Neural cell (in vitro differentiated cells): Measurements from ENCODE around the gene MYOCOS. TPM values are rescaled to one million over a fixed set of nuclear protein-coding genes. Genes with fewer than 3 reads are reported as not detected.

ENCODE experiments used
- H2AFZ ChIP-seq: fragments of 200-600, 300-800 bp; sonication (generic), shearing (Covaris generic); 2 replicates; pipeline ENCODE4 v1.6.0; 2014; ENCODE audit warnings: low read depth, mild to moderate bottlenecking, antibody characterized with exemption, low read length, moderate library complexity
- H3F3A ChIP-seq: fragments of 200-600 bp; shearing (Covaris generic); 2 replicates; pipeline ENCODE4 v1.6.1; 2016; ENCODE audit warnings: mild to moderate bottlenecking, moderate library complexity, mixed read lengths, antibody characterized with exemption, low read length; ENCODE audit not compliant: insufficient read depth, poor library complexity, severe bottlenecking
- H3K27ac ChIP-seq: fragments of 200-600, 300-800 bp; sonication (generic), shearing (Covaris generic); 2 replicates; pipeline ENCODE4 v1.5.1; 2014; ENCODE audit warnings: mild to moderate bottlenecking, low read length, moderate library complexity
- H3K27me3 ChIP-seq: fragments of 300-800, 200-600 bp; sonication (generic), shearing (Covaris generic); 2 replicates; pipeline ENCODE4 v1.6.0; 2014; ENCODE audit warnings: mild to moderate bottlenecking, low read depth, low read length, moderate library complexity; ENCODE audit not compliant: insufficient read depth
- H3K36me3 ChIP-seq: fragments of 300-800, 200-600 bp; sonication (generic), shearing (Covaris generic); 2 replicates; pipeline ENCODE4 v1.5.1; 2014; ENCODE audit warnings: mild to moderate bottlenecking, antibody characterized with exemption, low read length, moderate library complexity; ENCODE audit not compliant: insufficient read depth
- H3K4me2 ChIP-seq: fragments of 300-800, 200-600 bp; sonication (generic), shearing (Covaris generic); 2 replicates; pipeline ENCODE4 v1.6.0; 2014; ENCODE audit warnings: mild to moderate bottlenecking, low read length
- H3K4me3 ChIP-seq: fragments of 300-800, 200-600 bp; sonication (generic), shearing (Covaris generic); 2 replicates; pipeline ENCODE4 v1.5.1; 2014; ENCODE audit warnings: mild to moderate bottlenecking, low read length, moderate library complexity
- H3K79me2 ChIP-seq: fragments of 200-600 bp; shearing (Covaris generic); replicated peaks from 2 replicates; pipeline ENCODE4 v1.6.0; 2014; ENCODE audit warnings: mild to moderate bottlenecking, low read length, moderate library complexity; ENCODE audit not compliant: insufficient read depth
- H3K9ac ChIP-seq: fragments of 300-800, 200-600 bp; sonication (generic), shearing (Covaris generic); 2 replicates; pipeline ENCODE4 v1.6.1; 2016; ENCODE audit warnings: mild to moderate bottlenecking, low read length, mixed read lengths
- H3K9me2 ChIP-seq: fragments of 200-600 bp; shearing (Covaris generic); 2 replicates; pipeline ENCODE4 v1.6.1; 2016; ENCODE audit warnings: mild to moderate bottlenecking, low read length, mixed read lengths; ENCODE audit not compliant: insufficient read depth
- H3K9me3 ChIP-seq: fragments of 200-600, 300-800 bp; sonication (generic), shearing (Covaris generic); 2 replicates; pipeline ENCODE4 v1.6.1; 2016; ENCODE audit warnings: mild to moderate bottlenecking, mixed run types, low read length, moderate library complexity, mixed read lengths
- H4K20me1 ChIP-seq: fragments of 200-600 bp; shearing (Covaris generic); 2 replicates; pipeline ENCODE4 v1.6.1; 2016; ENCODE audit warnings: mild to moderate bottlenecking, mixed run types; ENCODE audit not compliant: insufficient read depth
- CTCF ChIP-seq: fragments of 450-650 bp; IDR thresholded peaks from 2 replicates; pipeline ENCODE4 v1.5.1; 2014; ENCODE audit warnings: antibody characterized with exemption, mild to moderate bottlenecking, moderate library complexity; ENCODE audit not compliant: poor library complexity, severe bottlenecking
- EP300 ChIP-seq: fragments of 450-650 bp; conservative IDR thresholded peaks from 2 replicates; pipeline ENCODE4 v1.6.1; 2014; ENCODE audit warnings: antibody characterized with exemption, mild to moderate bottlenecking, moderate library complexity; ENCODE audit not compliant: poor library complexity, severe bottlenecking
- EZH2 ChIP-seq: fragments of 200-600, 300-800 bp; shearing (Covaris generic), sonication (generic); IDR thresholded peaks from 2 replicates; pipeline ENCODE4 v1.6.1; 2014; ENCODE audit warnings: antibody characterized with exemption, low read length, borderline replicate concordance, mild to moderate bottlenecking; ENCODE audit not compliant: insufficient read depth, poor library complexity, severe bottlenecking
- POLR2AphosphoS5 ChIP-seq: IDR thresholded peaks from 2 replicates; pipeline ENCODE4 v1.6.1; 2012
- RAD21 ChIP-seq: fragments of 450-650 bp; conservative IDR thresholded peaks from 2 replicates; pipeline ENCODE4 v1.6.1; 2014; ENCODE audit warnings: antibody characterized with exemption, mild to moderate bottlenecking, moderate library complexity
- REST ChIP-seq: IDR thresholded peaks from 2 replicates; pipeline ENCODE4 v1.6.1; 2012; ENCODE audit warnings: borderline replicate concordance
- SMC3 ChIP-seq: fragments of 450-650 bp; conservative IDR thresholded peaks from 2 replicates; pipeline ENCODE4 v1.6.1; 2014; ENCODE audit warnings: antibody characterized with exemption, mild to moderate bottlenecking, moderate library complexity; ENCODE audit not compliant: poor library complexity
- TAF1 ChIP-seq: IDR thresholded peaks from 2 replicates; pipeline ENCODE4 v1.6.1; 2012; ENCODE audit warnings: low read depth
- polyA plus RNA-seq: library from polyadenylated mRNA; depleted of rRNA; stranded (reverse); fragments of >200 nt; gene quantifications from 2 replicates; pipeline ENCODE4 v1.2.3, GENCODE V29; 2014

Gene MYOCOS
- polyA plus RNA-seq, 1 donor from 2014 or later = not detected

GRCh38 chr1:171581226-171581625, 40.8 kb upstream of the MYOCOS start:
- H3K79me2 ChIP-seq = no peaks in the 10 kb centered on the region
- TF ChIP-seq EZH2 (no peak), POLR2AphosphoS5 (no peak), CTCF (no peak), REST (no peak), TAF1 (no peak)
- H3F3A ChIP-seq = no peaks in the 10 kb centered on the region
- peaks cover 24% of the 10 kb centered on the region for H3K36me3 ChIP-seq
- H3K9me2 ChIP-seq = no peaks in the 10 kb centered on the region
- H2AFZ ChIP-seq = no peak overlapping the region
- H3K4me2 ChIP-seq = no peak overlapping the region
- H4K20me1 ChIP-seq = no peaks in the 10 kb centered on the region
- no peaks in the 10 kb centered on the region for H3K27me3 ChIP-seq
- no peaks in the 10 kb centered on the region for H3K9me3 ChIP-seq
- no peak overlapping the region for H3K27ac ChIP-seq
- H3K9ac ChIP-seq = no peak overlapping the region
- no peak overlapping the region for H3K4me3 ChIP-seq

GRCh38 chr1:171581766-171582165, 40.3 kb upstream of the MYOCOS start:
- TF ChIP-seq CTCF (no peak), SMC3 (no peak), POLR2AphosphoS5 (no peak)
- Histone ChIP-seq H3K27me3 (no peaks in the 10 kb centered on the region), H4K20me1 (no peaks in the 10 kb centered on the region), H3K79me2 (no peaks in the 10 kb centered on the region), H3K9me3 (no peaks in the 10 kb centered on the region), H3K4me3 (no peak overlapping the region), H2AFZ (no peak overlapping the region), H3K27ac (no peak overlapping the region), H3K9ac (no peak overlapping the region), H3K36me3 (peaks cover 24% of the 10 kb centered on the region), H3F3A (no peaks in the 10 kb centered on the region), H3K4me2 (no peak overlapping the region), H3K9me2 (no peaks in the 10 kb centered on the region)

GRCh38 chr1:171582589-171582988, 39.5 kb upstream of the MYOCOS start:
- H3K9me3 ChIP-seq = no peaks in the 10 kb centered on the region
- no peaks in the 10 kb centered on the region for H3K27me3 ChIP-seq
- H3K9ac ChIP-seq = no peak overlapping the region
- no peak overlapping the region for H2AFZ ChIP-seq
- no peak overlapping the region for H3K4me2 ChIP-seq
- H3F3A ChIP-seq = no peaks in the 10 kb centered on the region
- peaks cover 29% of the 10 kb centered on the region for H3K36me3 ChIP-seq
- no peaks in the 10 kb centered on the region for H3K9me2 ChIP-seq
- H3K4me3 ChIP-seq = no peak overlapping the region
- H3K79me2 ChIP-seq = no peaks in the 10 kb centered on the region
- H4K20me1 ChIP-seq = no peaks in the 10 kb centered on the region
- H3K27ac ChIP-seq = no peak overlapping the region
- no peak for TF ChIP-seq CTCF
- TF ChIP-seq POLR2AphosphoS5 = no peak
- no peak for TF ChIP-seq RAD21
- TF ChIP-seq REST = no peak
- TF ChIP-seq SMC3 = no peak
- TF ChIP-seq TAF1 = no peak
- no peak for TF ChIP-seq EZH2
- TF ChIP-seq EP300 = no peak
